Activated CD8-positive, alpha-beta memory T cell treated with anti-CD3 and anti-CD28 coated beads, Interleukin-2, amount 50 U/mL, for 4 hours (primary cell): ENCODE measurements around the gene TBC1D14.
"Not testable (repeated sequence)": the region's sequence is repeated elsewhere in the genome, so short reads cannot be mapped to it uniquely, and the experiment has no call there.

Experiments
- DNase-seq: peaks from one replicate; pipeline ENCODE4 v3.0.0-alpha.2; 2020

The TBC1D14 gene

GRCh38 chr4:6909113-6909969, at the start of gene TBC1D14:
Gene TBC1D14 (plus strand): TSS chr4:6909826. CDS start chr4:6923390, 13,564 bp downstream.
- DNase-seq = peak; percentile 84

GRCh38 chr4:6868386-6868785, 41.2 kb upstream of the TBC1D14 start:
- DNase-seq = no peak

- DNase-seq = no peak
Observed at GRCh38 chr4:6869944-6870343, 39.7 kb upstream of the TBC1D14 start.

DNA sequence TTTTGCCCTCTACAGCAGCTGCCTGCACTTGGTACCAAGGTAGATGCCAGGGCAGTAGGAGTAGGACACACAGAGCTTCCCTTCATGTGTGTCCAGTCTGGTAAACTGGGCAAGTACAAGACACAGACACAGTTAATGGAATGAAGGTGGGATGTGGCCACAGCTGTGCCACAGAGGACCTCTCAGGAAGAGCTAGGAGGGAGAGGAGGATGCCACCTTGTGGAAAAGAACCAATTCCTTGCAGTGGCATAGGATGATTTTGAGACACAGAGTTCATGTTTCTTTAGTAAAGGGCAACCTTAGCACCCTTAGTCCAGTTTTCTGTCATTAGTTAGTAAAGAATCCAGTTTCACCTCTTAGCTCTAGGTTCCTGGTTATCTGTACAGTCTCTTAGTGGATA, 36.3 kb upstream of the TBC1D14 start:
- DNase-seq = no peak

DNA sequence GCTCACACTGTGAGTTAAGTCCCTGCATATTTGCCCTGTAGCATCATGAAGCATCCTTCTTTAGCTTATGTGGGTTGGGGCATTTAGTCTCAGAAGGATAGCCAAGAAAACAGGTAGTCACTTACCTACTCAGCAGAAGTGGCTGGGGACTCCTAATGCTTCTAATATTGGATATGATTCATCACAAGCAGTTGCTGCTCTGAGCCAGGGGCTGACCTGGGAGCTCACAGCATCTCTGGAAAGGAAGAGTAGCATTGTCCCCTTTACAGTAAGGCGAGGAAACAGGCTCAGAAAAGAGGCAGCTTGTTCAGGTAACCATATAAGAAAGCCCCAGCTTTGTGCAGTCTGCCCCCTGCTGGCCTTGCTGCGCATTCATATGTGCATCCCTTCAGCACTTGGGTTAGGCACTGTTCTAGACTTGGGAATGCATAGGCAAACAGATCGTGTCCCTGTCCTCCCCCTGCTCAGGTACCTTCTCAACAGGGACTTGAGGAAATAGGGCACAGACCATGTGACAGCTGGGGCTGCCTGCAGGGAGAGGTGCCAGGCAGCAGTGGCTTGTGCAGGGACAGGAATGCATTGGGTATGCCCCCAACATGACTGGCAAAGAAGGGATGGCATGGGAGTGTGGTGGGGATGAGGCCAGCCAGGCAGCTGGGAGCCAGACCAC, 35.7 kb upstream of the TBC1D14 start:
- DNase-seq = peak; percentile 83

DNA sequence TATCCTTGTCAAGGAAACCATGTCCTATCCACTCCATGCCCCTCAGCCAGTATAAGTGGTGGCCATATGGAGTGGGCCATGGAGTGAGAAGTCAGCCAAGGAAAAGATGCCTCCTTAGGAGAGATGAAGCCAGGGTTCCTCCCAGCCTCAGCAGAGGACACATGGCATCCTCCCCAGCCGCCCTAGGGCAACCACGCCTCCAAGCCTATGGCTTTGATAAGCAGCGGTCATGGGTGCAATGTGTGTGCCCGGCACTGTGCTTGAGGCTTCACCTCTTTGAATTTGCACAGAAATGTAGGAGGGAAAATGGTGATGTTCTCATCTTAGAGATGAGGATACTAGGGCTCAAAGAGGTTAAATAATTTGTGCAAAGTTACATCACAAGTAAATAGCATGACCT, 34.6 kb upstream of the TBC1D14 start:
- DNase-seq = no peak

DNA sequence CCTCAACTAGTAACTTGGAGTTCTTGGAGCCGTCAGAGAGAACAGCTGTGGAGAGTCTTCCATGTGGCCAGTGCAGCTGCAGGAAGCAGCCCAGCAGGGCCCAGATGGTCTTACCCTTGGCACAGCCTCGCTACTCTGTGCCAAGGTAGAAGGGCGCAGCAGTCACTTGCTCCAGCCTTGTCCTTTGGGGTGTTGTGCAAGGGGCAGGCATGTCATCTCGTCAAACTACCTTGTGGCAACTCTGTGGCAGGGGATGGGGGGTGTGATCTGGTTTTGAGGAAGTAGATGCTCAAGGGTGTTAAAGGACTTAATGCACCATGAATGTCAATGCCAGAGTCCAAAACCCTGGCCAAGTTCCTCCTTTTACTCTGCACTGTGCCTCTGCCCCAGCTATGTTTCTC, 34.2 kb upstream of the TBC1D14 start:
- DNase-seq = no peak

DNA sequence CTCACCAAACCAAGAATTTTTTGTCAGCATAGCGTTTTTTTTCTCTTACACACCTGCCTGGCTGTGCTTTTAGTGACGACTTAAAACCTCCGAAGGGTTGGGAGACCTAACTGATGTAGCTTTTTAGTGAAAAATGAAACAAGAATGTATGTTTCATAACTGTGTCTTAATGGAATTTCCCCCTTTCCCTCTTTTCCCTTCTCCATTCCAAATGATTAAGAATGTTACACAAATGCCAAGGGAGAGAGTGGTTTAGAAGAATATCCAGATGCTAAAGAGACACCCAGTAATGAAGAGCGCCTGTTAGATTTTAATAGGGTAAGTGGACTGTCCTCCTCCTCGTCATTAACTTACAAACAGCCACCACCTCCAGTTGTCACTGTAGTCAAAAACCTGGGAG, 33.2 kb upstream of the TBC1D14 start:
- no peak for DNase-seq

GRCh38 chr4:6877067-6877466, 32.6 kb upstream of the TBC1D14 start:
- DNase-seq = no peak

GRCh38 chr4:6878451-6879059, 31.1 kb upstream of the TBC1D14 start:
- DNase-seq = no peak

- no peak for DNase-seq
Observed at GRCh38 chr4:6880691-6881090, 28.9 kb upstream of the TBC1D14 start.

GRCh38 chr4:6881908-6882307, 27.7 kb upstream of the TBC1D14 start:
- no peak for DNase-seq

GRCh38 chr4:6884341-6884870, 25.2 kb upstream of the TBC1D14 start:
- no peak for DNase-seq

DNA sequence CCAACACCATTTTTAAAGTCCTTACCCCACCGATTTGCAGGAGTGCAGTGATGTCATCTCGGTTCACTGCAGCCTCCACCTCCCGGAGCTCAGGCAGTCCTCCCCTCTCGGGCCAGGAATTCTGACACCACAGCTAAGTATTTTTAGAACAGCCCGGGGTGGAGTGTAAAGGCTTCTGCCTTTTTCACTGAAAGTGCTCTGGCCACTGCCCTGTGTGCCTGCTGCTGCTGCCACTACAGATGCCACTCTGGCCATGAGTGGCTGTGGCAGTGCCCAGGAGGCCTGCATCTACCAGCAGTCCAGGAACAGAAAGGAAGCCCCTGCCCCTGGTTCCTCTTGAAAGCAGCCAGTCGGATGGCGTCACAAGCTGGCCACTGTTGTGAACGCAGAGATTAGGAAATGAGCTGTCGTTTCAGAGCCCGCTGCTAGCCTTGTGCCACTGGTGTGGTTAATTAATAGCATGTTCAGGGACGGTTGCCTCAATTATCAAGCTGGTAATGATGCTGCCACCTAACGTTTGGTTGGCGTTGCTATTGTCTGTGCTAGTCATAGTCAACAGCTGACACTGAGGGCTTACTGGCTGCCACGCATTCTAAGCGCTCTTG, 23.6 kb upstream of the TBC1D14 start:
- DNase-seq = no peak

- DNase-seq = no peak
Observed at GRCh38 chr4:6886886-6887285, 22.7 kb upstream of the TBC1D14 start.

DNA sequence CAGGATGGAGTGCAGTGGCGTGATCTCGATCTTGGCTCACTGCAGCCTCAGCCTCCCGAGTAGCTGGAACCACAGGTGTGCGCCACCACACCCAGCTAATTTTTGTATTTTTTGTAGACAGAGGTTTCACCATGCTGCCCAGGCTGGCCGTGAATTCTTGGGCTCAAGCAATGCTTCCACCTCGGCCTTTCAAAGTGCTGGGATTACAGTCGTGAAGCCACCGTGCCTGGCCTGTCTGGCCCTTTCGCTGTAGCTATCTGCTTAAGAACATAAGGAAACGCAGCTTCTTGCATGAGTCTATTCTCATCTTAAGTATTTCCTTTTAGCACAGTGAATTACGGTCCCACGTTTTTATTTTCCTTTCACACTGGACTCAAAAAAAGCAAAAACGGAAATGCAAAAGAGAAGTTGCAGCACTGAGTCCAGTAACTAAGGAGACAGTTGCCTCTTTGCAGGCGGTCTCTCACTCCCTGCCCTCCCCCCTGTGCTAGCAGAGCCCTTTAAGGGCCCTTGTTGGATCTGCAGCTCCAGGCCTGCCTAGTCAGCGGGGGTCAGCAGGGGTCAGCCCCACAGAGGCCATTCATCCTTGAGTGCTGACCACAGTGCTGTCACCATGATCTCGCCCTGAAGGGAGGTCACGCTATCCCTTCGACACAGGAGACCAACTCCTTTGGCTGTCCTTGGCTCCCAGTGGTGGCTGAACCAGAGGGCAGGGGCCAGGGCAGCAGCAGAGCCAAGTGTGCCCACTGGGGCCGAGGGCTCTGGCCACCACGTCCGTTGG, 21.8 kb upstream of the TBC1D14 start:
- DNase-seq = no peak

DNA sequence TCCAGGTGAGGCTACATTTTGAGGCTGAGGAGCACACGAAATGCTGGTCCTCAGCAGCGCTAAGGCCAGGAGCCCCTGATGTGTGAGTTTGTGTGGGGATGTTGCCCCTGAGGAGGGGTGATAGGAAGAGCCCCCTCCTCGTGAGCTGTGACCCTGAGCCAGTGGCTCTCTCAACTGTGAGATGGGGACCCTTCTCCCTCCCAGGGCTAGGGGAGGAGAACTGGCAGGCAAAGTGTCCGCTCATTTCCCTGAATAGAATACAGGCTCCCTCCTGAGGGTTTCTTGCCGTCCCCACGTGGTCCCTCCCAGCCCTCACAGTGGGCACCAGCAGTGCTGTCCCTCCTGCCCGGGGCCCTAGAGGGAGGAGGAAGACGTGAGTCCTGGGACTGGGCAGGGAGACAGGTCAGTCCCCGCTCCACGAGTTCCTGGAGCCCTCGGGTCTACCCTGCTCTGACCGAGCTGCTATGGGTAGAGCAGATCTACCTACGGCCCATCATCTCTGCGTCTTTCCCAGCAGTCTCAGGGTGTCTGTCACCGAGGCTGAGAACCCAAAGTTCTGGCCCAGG, 21.0 kb upstream of the TBC1D14 start:
- no peak for DNase-seq

DNA sequence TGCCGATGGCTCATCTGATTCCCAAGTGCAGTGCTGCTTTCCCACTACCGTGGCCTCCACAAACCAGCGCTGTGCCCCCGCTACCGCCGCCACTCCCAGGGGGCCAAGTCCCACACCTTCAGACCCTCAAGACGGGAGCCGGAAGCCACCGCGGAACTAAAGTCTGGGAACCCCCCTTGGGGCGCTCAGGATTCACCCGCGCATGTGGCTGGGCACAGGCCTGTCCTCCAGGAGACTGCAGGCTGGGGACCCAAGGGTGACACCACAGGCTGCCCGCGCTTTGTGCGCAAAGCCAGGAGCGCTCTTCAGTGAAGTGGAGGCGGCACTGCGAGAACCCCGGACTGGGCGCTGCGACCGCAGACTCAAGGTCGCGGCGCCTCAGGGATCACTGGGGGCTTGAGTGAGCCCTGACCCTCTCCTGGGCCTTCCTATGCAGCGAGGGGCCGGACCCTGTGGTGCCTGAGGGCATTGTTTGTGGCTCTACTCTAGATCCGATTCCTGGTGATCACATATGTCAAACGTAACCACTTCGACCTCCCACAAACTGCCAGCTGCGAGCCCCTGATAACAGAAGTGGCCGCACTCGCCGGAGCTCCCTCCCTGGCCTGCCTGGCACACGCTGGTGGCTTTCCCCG, 20.4 kb upstream of the TBC1D14 start:
- no peak for DNase-seq

DNA sequence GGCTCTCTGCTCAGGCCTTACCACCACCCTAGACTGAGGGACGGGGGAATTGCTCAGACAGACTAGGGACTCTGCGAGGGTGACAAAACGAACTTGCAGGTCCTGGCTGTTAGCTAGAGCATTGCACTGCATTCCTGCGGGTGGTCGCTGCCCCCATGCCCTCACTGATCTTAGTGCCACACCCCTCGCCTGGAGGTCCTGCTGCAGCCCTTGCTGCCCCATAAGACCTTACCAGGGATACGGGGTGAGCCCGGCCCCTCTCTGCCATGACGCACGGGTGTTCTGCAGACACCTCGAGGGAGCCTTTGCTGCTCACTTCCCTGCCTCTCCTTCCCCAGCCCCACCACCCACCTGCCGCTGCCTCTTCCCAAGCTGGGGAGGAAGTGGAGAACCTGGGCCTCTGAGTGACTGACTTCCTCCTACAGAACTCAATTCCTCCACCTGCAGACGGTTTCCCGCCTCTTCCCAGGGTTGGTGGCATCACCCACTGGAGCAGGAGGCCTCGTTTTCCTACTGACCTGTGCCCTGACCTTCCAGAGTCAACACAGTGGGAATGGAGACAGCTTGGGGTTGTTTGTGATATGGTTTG, 19.8 kb upstream of the TBC1D14 start:
- no peak for DNase-seq

DNA sequence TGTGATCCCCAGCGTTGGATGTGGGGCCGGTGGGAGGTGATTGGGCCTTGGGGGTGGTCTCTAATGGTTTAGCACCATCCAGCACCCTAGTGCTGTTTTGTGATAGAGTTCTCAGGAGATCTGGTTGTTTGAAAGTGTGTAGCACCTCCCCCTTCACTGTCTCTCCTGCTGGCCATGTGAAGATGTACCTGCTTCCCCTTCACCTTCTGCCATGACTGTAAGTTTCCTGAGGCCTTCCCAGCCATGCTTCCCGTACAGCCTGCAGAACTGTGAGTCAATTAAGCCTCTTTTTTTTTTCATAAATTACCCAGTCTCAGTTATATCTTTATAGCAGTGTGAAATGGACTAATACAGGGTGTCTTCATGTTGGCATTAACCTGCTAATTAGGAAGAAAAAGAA, 19.3 kb upstream of the TBC1D14 start:
- DNase-seq = no peak

DNA sequence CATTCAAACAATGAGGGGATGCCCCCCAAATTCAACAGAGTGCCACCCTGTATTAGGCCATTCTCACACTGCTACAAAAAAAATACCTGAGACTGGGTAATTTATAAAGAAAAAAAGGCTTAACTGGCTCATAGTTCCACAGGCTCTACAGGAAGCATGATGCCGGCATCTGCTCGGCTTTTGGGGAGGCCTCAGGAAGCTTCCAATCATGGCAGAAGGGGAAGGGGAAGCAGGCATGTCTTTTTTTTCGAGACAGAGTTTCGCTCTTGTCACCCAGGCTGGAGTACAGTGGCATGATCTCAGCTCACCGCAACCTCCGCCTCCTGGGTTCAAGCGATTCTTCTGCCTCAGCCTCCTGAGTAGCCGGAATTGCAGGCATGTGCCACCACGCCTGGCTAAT, 18.7 kb upstream of the TBC1D14 start:
- not testable (repeated sequence) for DNase-seq
